BLaER1 treated with 17β-estradiol and CSF1 and Interleukin-3, amounts not matched to agents 10 nM and 100 nM (cell line): Measurements from ENCODE around the gene PHF1.

ENCODE experiments used
- H3K27ac ChIP-seq, 11 experiments: shearing (Covaris generic); formaldehyde crosslinking; 2 replicates each; pipeline ENCODE4 v1.8.1; 2022
- H3K27me3 ChIP-seq, 11 experiments: shearing (Covaris generic); formaldehyde crosslinking; 2 replicates each; pipeline ENCODE4 v1.8.1; 2022
- H3K36me3 ChIP-seq, 11 experiments: shearing (Covaris generic); formaldehyde crosslinking; 2 replicates each; pipeline ENCODE4 v1.8.1; 2022
- H3K4me1 ChIP-seq, 10 experiments: shearing (Covaris generic); formaldehyde crosslinking; 2 replicates each; pipeline ENCODE4 v1.8.1; 2022
- H3K4me2 ChIP-seq, 11 experiments: shearing (Covaris generic); formaldehyde crosslinking; 2 replicates each; pipeline ENCODE4 v1.8.1; 2022
- H3K4me3 ChIP-seq, 10 experiments: shearing (Covaris generic); formaldehyde crosslinking; 2 replicates each; pipeline ENCODE4 v1.8.1; 2022
- H3K9ac ChIP-seq, 11 experiments: shearing (Covaris generic); formaldehyde crosslinking; 2 replicates each; pipeline ENCODE4 v1.8.1; 2022
- H3K9me3 ChIP-seq, 11 experiments: shearing (Covaris generic); formaldehyde crosslinking; replicated peaks in 1 of 11; 2 replicates each; pipeline ENCODE4 v1.8.1; 2022
- H4K20me1 ChIP-seq, 11 experiments: shearing (Covaris generic); formaldehyde crosslinking; 2 replicates each; pipeline ENCODE4 v1.8.1; 2022
- Cebpa-rat ChIP-seq, 11 experiments: shearing (Covaris generic); IDR thresholded peaks; 2 replicates each; pipeline ENCODE4 v1.8.1; 2022

The PHF1 gene

GRCh38 chr6:33437666-33438065, 26.9 kb downstream of the PHF1 start:
- no peak overlapping the region for H3K4me2 ChIP-seq
- no peaks in the 10 kb centered on the region for H3K9me3 ChIP-seq
- no peak overlapping the region for H3K9ac ChIP-seq
- peaks cover 69 to 83% (median 76%) of the 10 kb centered on the region in 11 experiments for H3K36me3 ChIP-seq
- peaks cover 0 to 8% (median 0%) of the 10 kb centered on the region in 11 experiments; a peak in 1 of 22 replicates for H4K20me1 ChIP-seq
- TF ChIP-seq Cebpa-rat (IDR thresholded peaks at IDR 0.05) = no peak
- no peak overlapping the region for H3K4me3 ChIP-seq
- no peaks in the 10 kb centered on the region for H3K27me3 ChIP-seq
- H3K27ac ChIP-seq = no peak overlapping the region
- H3K4me1 ChIP-seq = peaks cover 15 to 29% (median 27%) of the 10 kb centered on the region in 10 experiments

DNA sequence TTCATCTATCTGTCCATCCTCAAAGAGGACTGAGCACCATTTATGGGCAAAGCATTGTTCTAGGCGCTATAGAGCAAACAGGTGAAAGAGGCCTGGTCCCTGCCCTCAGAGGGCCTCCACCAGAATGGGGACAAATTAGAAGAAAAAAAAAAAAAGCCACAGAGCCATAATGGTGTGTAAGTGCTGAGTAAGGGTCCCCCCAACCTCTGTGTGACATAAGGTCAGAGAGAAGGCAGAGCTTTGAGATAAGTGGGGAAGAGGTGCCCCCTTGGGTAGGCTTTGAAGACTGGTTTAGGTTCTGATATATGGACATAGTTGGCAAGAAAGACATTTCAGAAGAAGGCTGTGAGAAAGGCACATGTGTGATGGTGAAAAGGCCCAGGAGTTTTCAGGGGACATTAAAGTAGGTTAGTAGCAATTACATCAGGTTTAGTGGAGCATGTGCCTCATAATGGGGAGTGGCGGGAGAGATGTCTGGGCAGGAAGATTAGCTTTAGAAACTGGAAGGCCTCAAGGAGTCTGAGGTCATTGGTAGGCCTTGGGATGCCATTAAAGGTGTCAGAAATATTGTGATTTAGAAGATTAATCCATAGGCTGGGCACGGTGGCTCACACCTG, 28.3 kb downstream of the PHF1 start:
- TF ChIP-seq Cebpa-rat (IDR thresholded peaks at IDR 0.05) = no peak

DNA sequence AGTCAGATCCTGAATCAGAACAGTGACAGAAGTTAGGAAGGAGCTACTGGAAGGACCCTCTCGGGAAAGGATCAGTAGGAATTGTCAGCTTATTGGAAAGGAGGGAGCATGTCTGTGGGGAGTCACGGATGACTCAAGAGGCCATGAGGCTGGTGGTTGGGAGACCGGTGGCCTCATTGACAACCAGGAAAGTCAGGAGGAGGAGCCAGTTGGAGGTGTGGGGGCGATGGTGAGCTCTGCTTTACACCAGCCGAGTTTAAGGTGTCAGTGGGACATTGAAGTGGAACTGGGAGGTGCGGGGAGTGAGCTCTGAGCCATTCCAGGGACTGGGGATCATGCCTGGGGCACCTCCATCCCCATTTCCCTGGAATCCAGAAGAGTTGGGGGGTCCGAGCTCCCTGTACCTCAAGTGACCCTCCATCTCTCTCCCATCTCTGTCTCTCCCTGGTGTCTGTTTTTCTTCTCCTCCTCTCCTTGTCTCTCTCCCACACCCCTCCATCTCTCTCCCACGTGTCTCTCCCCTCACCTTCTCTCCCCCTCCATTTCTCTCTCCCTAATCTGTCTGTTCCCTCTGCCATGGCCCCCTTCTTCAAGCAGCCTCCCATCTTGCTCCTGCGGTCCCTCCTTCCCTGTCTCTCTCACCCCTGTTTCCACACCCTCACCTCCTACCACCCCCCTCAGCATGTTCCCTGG, 29.3 kb downstream of the PHF1 start:
- Histone ChIP-seq H3K4me1 (peaks cover 0 to 17% (median 9%) of the 10 kb centered on the region in 10 experiments; a peak in 13 of 20 replicates), H3K27me3 (no peaks in the 10 kb centered on the region), H3K9me3 (no peaks in the 10 kb centered on the region), H3K27ac (no peak overlapping the region), H3K4me3 (no peak overlapping the region), H4K20me1 (peaks cover 0 to 20% (median 0%) of the 10 kb centered on the region in 11 experiments; a peak in 3 of 22 replicates), H3K36me3 (peaks cover 74 to 96% (median 92%) of the 10 kb centered on the region in 11 experiments), H3K4me2 (no peak overlapping the region), H3K9ac (no peak overlapping the region; a peak in 1 of 22 replicates)
- TF ChIP-seq Cebpa-rat (IDR thresholded peaks at IDR 0.05) = no peak

More for the DNA sequence above, 28.3 kb downstream of the PHF1 start:
- Histone ChIP-seq H3K36me3 (peaks cover 76 to 94% (median 86%) of the 10 kb centered on the region in 11 experiments), H3K4me3 (no peak overlapping the region), H3K4me2 (no peak overlapping the region), H3K4me1 (peaks cover 1 to 17% (median 14%) of the 10 kb centered on the region in 10 experiments), H3K27me3 (no peaks in the 10 kb centered on the region), H3K9ac (no peak overlapping the region), H4K20me1 (peaks cover 0 to 10% (median 0%) of the 10 kb centered on the region in 11 experiments; a peak in 3 of 22 replicates), H3K9me3 (no peaks in the 10 kb centered on the region), H3K27ac (no peak overlapping the region)

GRCh38 chr6:33440649-33441309, 30.0 kb downstream of the PHF1 start:
- Histone ChIP-seq H3K4me3 (no peak overlapping the region), H3K36me3 (peaks cover 68 to 96% (median 91%) of the 10 kb centered on the region in 11 experiments), H3K9me3 (no peaks in the 10 kb centered on the region), H3K4me1 (peaks cover 0 to 21% (median 9%) of the 10 kb centered on the region in 10 experiments; a peak in 11 of 20 replicates), H3K9ac (0 out of 22 replicates have a peak overlapping the region, but pooled peaks of 1 of the 11 experiments have one; percentile 2), H3K4me2 (no peak overlapping the region), H3K27me3 (no peaks in the 10 kb centered on the region), H3K27ac (no peak overlapping the region), H4K20me1 (peaks cover 0 to 20% (median 0%) of the 10 kb centered on the region in 11 experiments; a peak in 3 of 22 replicates)
- no peak for TF ChIP-seq Cebpa-rat (IDR thresholded peaks at IDR 0.05)

- Histone ChIP-seq H3K9ac (no peak overlapping the region), H3K36me3 (peaks cover 64 to 96% (median 91%) of the 10 kb centered on the region in 11 experiments)
Measured at GRCh38 chr6:33441457-33441856, 30.6 kb downstream of the PHF1 start.

DNA sequence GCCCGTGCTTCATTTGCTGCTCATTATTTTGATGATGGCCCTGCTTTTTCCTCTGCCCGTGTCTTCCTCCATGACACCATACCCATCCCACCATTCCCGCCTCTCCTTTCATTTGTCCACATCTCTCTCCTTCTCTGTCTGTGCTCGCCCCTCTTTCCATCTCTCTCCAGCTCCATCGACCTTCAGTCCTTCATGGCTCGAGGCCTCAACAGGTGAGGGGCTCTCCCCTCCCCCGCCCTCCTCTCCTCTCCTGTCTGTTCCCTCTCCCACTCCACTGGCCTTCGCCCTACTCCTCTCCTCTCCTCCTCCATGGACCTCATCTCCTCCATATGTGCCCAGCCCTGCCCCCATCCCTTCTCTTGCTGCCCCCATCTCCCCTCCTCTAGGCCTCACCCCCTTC, 31.5 kb downstream of the PHF1 start:
- no peak overlapping the region for H3K4me3 ChIP-seq
- no peaks in the 10 kb centered on the region for H3K27me3 ChIP-seq
- peaks cover 0 to 33% (median 9%) of the 10 kb centered on the region in 10 experiments; a peak in 11 of 20 replicates for H3K4me1 ChIP-seq
- H3K9me3 ChIP-seq = no peaks in the 10 kb centered on the region
- H3K9ac ChIP-seq = no peak overlapping the region
- peaks cover 0 to 20% (median 0%) of the 10 kb centered on the region in 11 experiments; a peak in 3 of 22 replicates for H4K20me1 ChIP-seq
- peaks cover 62 to 96% (median 91%) of the 10 kb centered on the region in 11 experiments for H3K36me3 ChIP-seq
- H3K4me2 ChIP-seq = no peak overlapping the region
- no peak for TF ChIP-seq Cebpa-rat (IDR thresholded peaks at IDR 0.05)
- no peak overlapping the region for H3K27ac ChIP-seq

More at GRCh38 chr6:33441457-33441856, 30.6 kb downstream of the PHF1 start:
- Histone ChIP-seq H3K4me3 (no peak overlapping the region), H3K4me2 (no peak overlapping the region), H3K27me3 (no peaks in the 10 kb centered on the region), H3K9me3 (no peaks in the 10 kb centered on the region), H4K20me1 (peaks cover 0 to 20% (median 0%) of the 10 kb centered on the region in 11 experiments; a peak in 3 of 22 replicates), H3K27ac (no peak overlapping the region; a peak in 1 of 22 replicates), H3K4me1 (peaks cover 0 to 27% (median 9%) of the 10 kb centered on the region in 10 experiments; a peak in 11 of 20 replicates)
- TF ChIP-seq Cebpa-rat (IDR thresholded peaks at IDR 0.05) = no peak

DNA sequence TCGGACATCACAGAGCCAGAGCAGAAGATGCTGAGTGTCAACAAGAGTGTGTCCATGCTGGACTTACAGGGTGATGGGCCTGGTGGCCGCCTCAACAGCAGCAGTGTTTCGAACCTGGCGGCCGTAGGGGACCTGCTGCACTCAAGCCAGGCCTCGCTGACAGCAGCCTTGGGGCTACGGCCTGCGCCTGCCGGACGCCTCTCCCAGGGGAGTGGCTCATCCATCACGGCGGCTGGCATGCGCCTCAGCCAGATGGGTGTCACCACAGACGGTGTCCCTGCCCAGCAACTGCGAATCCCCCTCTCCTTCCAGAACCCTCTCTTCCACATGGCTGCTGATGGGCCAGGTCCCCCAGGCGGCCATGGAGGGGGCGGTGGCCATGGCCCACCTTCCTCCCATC, 32.2 kb downstream of the PHF1 start:
- H3K9me3 ChIP-seq = no peaks in the 10 kb centered on the region
- H3K36me3 ChIP-seq = peaks cover 64 to 98% (median 94%) of the 10 kb centered on the region in 11 experiments
- H3K27me3 ChIP-seq = no peaks in the 10 kb centered on the region
- no peak overlapping the region for H3K4me3 ChIP-seq
- TF ChIP-seq Cebpa-rat (IDR thresholded peaks at IDR 0.05) = no peak
- peaks cover 0 to 20% (median 0%) of the 10 kb centered on the region in 11 experiments; a peak in 3 of 22 replicates for H4K20me1 ChIP-seq
- H3K27ac ChIP-seq = no peak overlapping the region; a peak in 1 of 22 replicates
- H3K9ac ChIP-seq = no peak overlapping the region
- peaks cover 0 to 41% (median 9%) of the 10 kb centered on the region in 10 experiments; a peak in 11 of 20 replicates for H3K4me1 ChIP-seq
- no peak overlapping the region for H3K4me2 ChIP-seq

DNA sequence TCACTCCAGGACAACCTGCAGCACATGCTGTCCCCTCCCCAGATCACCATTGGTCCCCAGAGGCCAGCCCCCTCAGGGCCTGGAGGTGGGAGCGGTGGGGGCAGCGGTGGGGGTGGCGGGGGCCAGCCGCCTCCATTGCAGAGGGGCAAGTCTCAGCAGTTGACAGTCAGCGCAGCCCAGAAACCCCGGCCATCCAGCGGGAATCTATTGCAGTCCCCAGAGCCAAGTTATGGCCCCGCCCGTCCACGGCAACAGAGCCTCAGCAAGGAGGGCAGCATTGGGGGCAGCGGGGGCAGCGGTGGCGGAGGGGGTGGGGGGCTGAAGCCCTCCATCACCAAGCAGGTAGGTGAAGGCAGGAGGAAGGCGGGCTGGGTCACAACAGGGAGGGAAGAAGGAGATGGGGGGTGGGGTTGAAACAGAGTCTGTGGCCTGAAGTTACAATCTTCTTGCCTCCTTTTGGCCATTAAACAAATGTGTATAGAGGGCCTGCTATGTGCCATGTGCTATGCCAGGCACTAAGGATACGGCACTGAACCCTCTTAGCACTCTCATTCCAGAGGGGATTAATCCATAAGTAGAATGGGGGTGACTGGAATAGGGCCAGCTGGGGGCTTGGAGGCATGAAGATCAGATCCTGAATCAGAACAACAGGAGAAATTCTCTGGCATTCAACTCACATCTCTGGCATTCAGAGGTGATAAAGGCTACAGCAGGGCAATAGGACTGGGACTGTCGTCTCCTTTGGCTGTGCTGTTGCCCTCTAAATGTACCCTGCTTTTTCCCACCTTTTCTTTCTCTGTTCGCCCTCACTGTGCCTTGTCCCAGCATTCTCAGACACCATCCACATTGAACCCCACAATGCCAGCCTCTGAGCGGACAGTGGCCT, 33.0 kb downstream of the PHF1 start:
- TF ChIP-seq Cebpa-rat (IDR thresholded peaks at IDR 0.05) = no peak
- no peaks in the 10 kb centered on the region for H3K27me3 ChIP-seq
- peaks cover 63 to 98% (median 94%) of the 10 kb centered on the region in 11 experiments for H3K36me3 ChIP-seq
- H3K27ac ChIP-seq = peak overlapping the region in 4 of 11 experiments; percentile 28 to 84 (median 68); a peak in 5 of 22 replicates
- H3K9me3 ChIP-seq = no peaks in the 10 kb centered on the region
- H3K4me3 ChIP-seq = no peak overlapping the region
- H4K20me1 ChIP-seq = peaks cover 0 to 20% (median 0%) of the 10 kb centered on the region in 11 experiments; a peak in 3 of 22 replicates
- peak overlapping the region in 4 of 11 experiments; percentile 6 to 80 (median 64); a peak in 8 of 22 replicates for H3K4me2 ChIP-seq
- H3K4me1 ChIP-seq = peaks cover 0 to 49% (median 9%) of the 10 kb centered on the region in 10 experiments; a peak in 11 of 20 replicates
- peak overlapping the region in 2 of 11 experiments; percentile 8 to 61; a peak in 3 of 22 replicates for H3K9ac ChIP-seq
